ENCODE data around the gene ST8SIA5.
"Not testable (repeated sequence)": the region's sequence is repeated elsewhere in the genome, so short reads cannot be mapped to it uniquely, and the experiment has no call there.

Gene ST8SIA5

DNA sequence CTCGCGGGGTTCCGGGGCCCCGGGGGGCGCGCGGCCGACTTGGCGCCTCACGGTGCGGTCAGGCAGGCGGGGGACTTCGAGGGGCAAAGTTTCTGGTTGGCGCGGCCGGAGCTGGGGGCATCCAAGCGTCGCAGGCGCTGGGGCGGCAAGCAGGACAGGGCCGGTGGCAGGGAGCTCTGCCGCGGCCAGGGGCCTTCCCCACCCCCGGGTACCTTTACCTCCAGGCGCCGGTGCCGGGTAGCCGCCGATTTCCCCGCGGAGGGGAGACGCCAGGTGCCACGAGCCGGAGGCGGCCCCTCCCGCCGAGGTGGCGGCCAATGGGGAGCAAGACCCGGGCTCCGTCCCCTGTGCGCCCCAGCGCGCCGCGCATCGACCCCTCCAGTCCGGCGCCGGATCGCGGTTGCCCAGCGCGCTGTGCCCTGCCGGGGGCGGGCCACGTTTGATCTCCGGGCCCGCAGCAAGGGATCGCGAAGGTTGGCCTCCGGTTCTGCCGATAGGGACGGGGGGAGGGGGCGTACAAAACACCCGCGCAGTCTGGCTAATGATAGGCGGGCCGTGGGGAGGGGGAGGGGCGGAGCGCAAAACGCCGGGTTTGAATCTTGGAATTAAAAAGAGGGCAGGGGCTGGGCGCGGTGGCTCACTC lies at the start of gene ST8SIA5:
TSS of gene ST8SIA5 (minus strand) at position 495 of the 643 bp plus-strand sequence. CDS start 545 bp downstream, outside the sequence.
- no peak within 1 kb of the TSS for H3K27ac ChIP-seq
- TF ChIP-seq CTCF (conservative IDR thresholded peaks at IDR 0.05) = no peak

DNA sequence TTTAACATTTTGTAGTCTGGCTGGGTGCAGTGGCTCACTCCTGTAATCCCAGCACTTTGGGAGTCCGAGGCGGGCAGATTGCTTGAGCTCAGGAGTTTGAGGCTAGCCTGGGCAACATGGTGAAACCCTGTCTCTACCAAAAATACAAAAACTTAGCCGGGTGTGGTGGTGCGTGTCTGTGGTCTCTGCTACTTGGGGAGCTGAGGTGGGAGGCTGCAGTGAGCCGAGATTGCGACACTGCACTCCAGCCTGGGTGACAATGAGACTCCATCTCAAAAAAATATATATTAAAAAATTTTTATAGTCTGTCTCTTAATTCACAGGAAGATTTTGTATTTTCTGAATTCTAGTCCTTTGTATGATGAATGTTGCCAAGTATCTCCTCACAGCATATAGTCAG lies 39.1 kb upstream of the ST8SIA5 start:
- H3K27ac ChIP-seq = not testable (repeated sequence)

- no peak overlapping the region for H3K27ac ChIP-seq
- TF ChIP-seq CTCF (conservative IDR thresholded peaks at IDR 0.05) = no peak
Measured at GRCh38 chr18:46794607-46795006, 37.8 kb upstream of the ST8SIA5 start.

- peak; percentile 59; the same call in 1 of the 2 replicates for TF ChIP-seq CTCF (conservative IDR thresholded peaks at IDR 0.05)
- H3K27ac ChIP-seq = no peak overlapping the region
Measured at GRCh38 chr18:46793565-46793964, 36.7 kb upstream of the ST8SIA5 start.

DNA sequence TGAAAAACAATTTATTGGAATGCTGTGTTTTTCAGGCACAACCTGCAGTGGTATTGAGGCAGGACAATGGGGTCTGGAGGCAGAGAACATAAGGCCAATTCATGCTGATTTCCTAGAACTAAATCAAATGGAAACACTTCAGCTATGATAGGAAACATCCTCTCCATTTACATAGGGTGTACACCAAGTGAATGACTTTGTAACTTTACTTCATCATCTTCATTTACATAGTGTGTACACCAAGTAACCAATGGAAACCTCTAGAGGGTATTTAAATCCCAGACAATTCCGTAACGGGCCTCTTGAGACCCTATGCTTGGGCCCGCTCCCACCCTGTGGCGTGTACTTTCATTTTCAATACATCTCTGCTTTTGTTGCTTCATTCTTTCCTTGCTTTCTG lies 32.2 kb upstream of the ST8SIA5 start:
- no peak overlapping the region for H3K27ac ChIP-seq
- TF ChIP-seq CTCF (conservative IDR thresholded peaks at IDR 0.05) = no peak

DNA sequence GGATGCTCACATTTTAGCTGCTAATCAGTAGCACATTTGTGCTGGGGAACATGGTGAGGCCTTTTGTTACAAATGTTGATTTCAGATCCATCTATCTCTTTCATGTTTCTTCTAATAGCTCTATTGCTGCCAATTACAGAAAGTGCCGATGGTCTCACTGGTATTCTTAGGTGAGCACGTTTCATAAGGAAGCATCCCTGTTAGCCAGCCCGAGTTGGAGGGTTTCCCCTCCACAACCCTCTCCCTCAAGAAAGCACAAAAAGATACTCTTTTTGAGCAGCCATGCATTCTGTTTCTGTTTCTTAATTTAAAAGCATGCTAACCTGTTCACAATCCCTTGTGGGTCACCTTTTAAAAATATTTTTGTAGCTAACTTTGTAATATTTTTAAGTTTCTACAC lies 30.8 kb upstream of the ST8SIA5 start:
- no peak for TF ChIP-seq CTCF (conservative IDR thresholded peaks at IDR 0.05)
- H3K27ac ChIP-seq = no peak overlapping the region

DNA sequence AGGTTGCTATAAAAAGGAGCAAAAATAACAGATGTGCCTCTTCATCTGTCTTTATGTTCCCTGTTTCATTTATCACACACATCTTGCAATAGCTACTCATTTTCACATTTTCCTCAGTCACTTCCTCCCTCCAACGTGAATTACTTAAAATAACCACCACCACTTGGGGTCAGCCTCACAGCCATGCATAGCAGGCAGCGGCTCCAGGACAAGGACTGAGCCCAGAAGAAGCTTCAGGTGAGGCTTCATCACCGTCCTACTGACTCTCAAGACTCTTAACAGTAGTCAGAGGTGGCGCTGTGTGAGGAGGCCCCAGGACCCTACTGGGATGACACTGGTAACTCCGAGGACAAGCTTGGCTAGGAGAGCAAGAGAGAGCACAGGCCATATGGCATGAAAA lies 15.5 kb upstream of the ST8SIA5 start:
- no peak for TF ChIP-seq CTCF (conservative IDR thresholded peaks at IDR 0.05)

GRCh38 chr18:46771141-46771540 lies 14.3 kb upstream of the ST8SIA5 start:
- TF ChIP-seq CTCF (conservative IDR thresholded peaks at IDR 0.05) = no peak
- no peak overlapping the region for H3K27ac ChIP-seq

More for the DNA sequence above, 15.5 kb upstream of the ST8SIA5 start:
- no peak overlapping the region for H3K27ac ChIP-seq
